HEK293 (cell line): ENCODE results near the gene ATP6V1F.
"Not testable (repeated sequence)": the region's sequence is repeated elsewhere in the genome, so short reads cannot be mapped to it uniquely, and the experiment has no call there.

Experiments used
- CTCF ChIA-PET: fragments of 350-600 bp; formaldehyde crosslinking; extraction: SDS; loops from one replicate; lab custom pipeline; 2021; ENCODE audit warnings: antibody characterized with exemption; lab: Yijun Ruan, JAX
- POLR2A ChIA-PET: fragments of 300-600 bp; formaldehyde crosslinking; extraction: SDS; loops from one replicate; lab custom pipeline; 2020; ENCODE audit warnings: antibody characterized with exemption, inconsistent platforms; lab: Yijun Ruan, JAX
- H3K27ac ChIP-seq: fragments of 200-500 bp; sonication (Bioruptor generic); 2 replicates; pipeline ENCODE4 v1.5.1; 2014; ENCODE audit warnings: low read depth, low read length, control low read depth, inconsistent platforms; ENCODE audit errors: extremely low read depth
- H3K36me3 ChIP-seq, 2 experiments: fragments of 200-500 bp in 1 of 2; sonication (Bioruptor generic) in 1 of 2; 1 replicate in 1 of 2; 2 replicates in 1 of 2; pipeline ENCODE4 v1.5.1; 2014 to 2017; ENCODE audit warnings: inconsistent platforms in 2 of 2, low read length in 2 of 2; ENCODE audit not compliant: control insufficient read depth in 2 of 2, insufficient read depth in 1 of 2
- H3K4me1 ChIP-seq: fragments of 200-500 bp; sonication (Bioruptor generic); 2 replicates; pipeline ENCODE4 v1.5.1; 2014; ENCODE audit warnings: mild to moderate bottlenecking, low read length, inconsistent platforms; ENCODE audit not compliant: control insufficient read depth, insufficient read depth
- H3K4me3 ChIP-seq: 2 replicates; pipeline ENCODE4 v1.5.1; 2011; ENCODE audit warnings: low read depth, mild to moderate bottlenecking, control low read depth, low read length, moderate library complexity
- H3K9me3 ChIP-seq: fragments of 200-500 bp; sonication (Bioruptor generic); 2 replicates; pipeline ENCODE4 v1.5.1; 2014; ENCODE audit warnings: low read depth, low read length, inconsistent platforms; ENCODE audit not compliant: control insufficient read depth, insufficient read depth
- AEBP2 ChIP-seq: fragments of 450-650 bp; formaldehyde crosslinking; IDR thresholded peaks from 2 replicates; pipeline ENCODE4 v1.5.1; 2016; ENCODE audit warnings: missing biosample characterization, missing genetic modification characterization, borderline replicate concordance
- CTCF ChIP-seq: fragments of 450-650 bp; formaldehyde crosslinking; IDR thresholded peaks from 2 replicates; pipeline ENCODE4 v1.5.1; 2016; ENCODE audit warnings: missing biosample characterization, missing genetic modification characterization
- FEZF1 ChIP-seq: fragments of 450-650 bp; formaldehyde crosslinking; IDR thresholded peaks from 2 replicates; pipeline ENCODE4 v1.5.1; 2016; ENCODE audit warnings: missing biosample characterization, missing genetic modification characterization
- GLIS2 ChIP-seq: fragments of 450-650 bp; formaldehyde crosslinking; IDR thresholded peaks from 2 replicates; pipeline ENCODE4 v1.5.1; 2016; ENCODE audit warnings: missing biosample characterization, missing genetic modification characterization
- KLF16 ChIP-seq: fragments of 450-650 bp; formaldehyde crosslinking; IDR thresholded peaks from 2 replicates; pipeline ENCODE4 v1.5.1; 2017; ENCODE audit warnings: missing biosample characterization, missing genetic modification characterization
- KLF9 ChIP-seq: fragments of 450-650 bp; formaldehyde crosslinking; IDR thresholded peaks from 2 replicates; pipeline ENCODE4 v1.5.1; 2016; ENCODE audit warnings: missing biosample characterization, missing genetic modification characterization, low read depth
- SP2 ChIP-seq: fragments of 450-650 bp; formaldehyde crosslinking; IDR thresholded peaks from 2 replicates; pipeline ENCODE4 v1.5.1; 2016; ENCODE audit warnings: missing biosample characterization, missing genetic modification characterization
- ZBTB44 ChIP-seq: fragments of 450-650 bp; IDR thresholded peaks from 2 replicates; pipeline ENCODE4 v1.5.1; 2018; ENCODE audit warnings: missing biosample characterization, mild to moderate bottlenecking, missing genetic modification characterization
- ZBTB49 ChIP-seq: fragments of 450-650 bp; formaldehyde crosslinking; IDR thresholded peaks from 2 replicates; pipeline ENCODE4 v1.5.1; 2016; ENCODE audit warnings: missing biosample characterization, missing genetic modification characterization, low read depth
- ZNF10 ChIP-seq: fragments of 450-650 bp; formaldehyde crosslinking; IDR thresholded peaks from 2 replicates; pipeline ENCODE4 v1.5.1; 2017; ENCODE audit warnings: missing biosample characterization, missing genetic modification characterization
- ZNF133 ChIP-seq: fragments of 450-650 bp; formaldehyde crosslinking; IDR thresholded peaks from 2 replicates; pipeline ENCODE4 v1.5.1; 2016; ENCODE audit warnings: missing biosample characterization, missing genetic modification characterization
- ZNF202 ChIP-seq: fragments of 450-650 bp; formaldehyde crosslinking; IDR thresholded peaks from 2 replicates; pipeline ENCODE4 v1.5.1; 2016; ENCODE audit warnings: missing biosample characterization, missing genetic modification characterization, borderline replicate concordance
- ZNF341 ChIP-seq: fragments of 450-650 bp; formaldehyde crosslinking; IDR thresholded peaks from 2 replicates; pipeline ENCODE4; 2016; ENCODE audit warnings: low read depth, missing biosample characterization, missing genetic modification characterization
- ZNF350 ChIP-seq: fragments of 450-650 bp; formaldehyde crosslinking; IDR thresholded peaks from 2 replicates; pipeline ENCODE4 v1.5.0; 2017; ENCODE audit warnings: missing biosample characterization, mild to moderate bottlenecking, missing genetic modification characterization
- ZNF362 ChIP-seq: fragments of 450-650 bp; formaldehyde crosslinking; IDR thresholded peaks from 2 replicates; pipeline ENCODE4 v1.5.1; 2016; ENCODE audit warnings: missing biosample characterization, missing genetic modification characterization
- ZNF560 ChIP-seq: fragments of 450-650 bp; formaldehyde crosslinking; IDR thresholded peaks from 2 replicates; pipeline ENCODE4 v1.5.1; 2017; ENCODE audit warnings: missing biosample characterization, missing genetic modification characterization, borderline replicate concordance
- ZNF664 ChIP-seq: fragments of 450-650 bp; formaldehyde crosslinking; IDR thresholded peaks from 2 replicates; pipeline ENCODE4 v1.5.1; 2016; ENCODE audit warnings: missing biosample characterization, missing genetic modification characterization
- ZNF747 ChIP-seq: fragments of 450-650 bp; formaldehyde crosslinking; IDR thresholded peaks from 2 replicates; pipeline ENCODE4 v1.5.1; 2016; ENCODE audit warnings: missing biosample characterization, missing genetic modification characterization
- ZSCAN30 ChIP-seq: fragments of 450-650 bp; IDR thresholded peaks from 2 replicates; pipeline ENCODE4 v1.5.1; 2018; ENCODE audit warnings: missing biosample characterization, mild to moderate bottlenecking, missing genetic modification characterization, moderate library complexity

The ATP6V1F gene

GRCh38 chr7:128911423-128912031 is 48.9 kb downstream of the ATP6V1F start (continued):
- TF ChIP-seq ZNF350 (tag by site-specific recombination) (no peak), ZNF664 (tag by site-specific recombination) (no peak), SP2 (tag by site-specific recombination) (peak; percentile 76), ZNF747 (tag by site-specific recombination) (no peak), ZBTB44 (tag by site-specific recombination) (no peak), ZNF202 (tag by site-specific recombination) (no peak), ZNF10 (tag by site-specific recombination) (no peak), FEZF1 (tag by site-specific recombination) (no peak), AEBP2 (tag by site-specific recombination) (no peak), ZNF362 (tag by site-specific recombination) (no peak), ZBTB49 (tag by site-specific recombination) (no peak), KLF16 (no peak), ZNF560 (no peak), ZSCAN30 (tag by site-specific recombination) (no peak), ZNF133 (tag by site-specific recombination) (no peak), KLF9 (tag by site-specific recombination) (no peak), ZNF341 (tag by site-specific recombination) (peak; percentile 83)

GRCh38 chr7:128912281-128912680 is 49.6 kb downstream of the ATP6V1F start:
- H3K4me1 ChIP-seq = no peaks in the 10 kb centered on the region
- POLR2A ChIA-PET = no interaction called here
- no peak overlapping the region for H3K27ac ChIP-seq
- CTCF ChIA-PET = no interaction called here
- no peak overlapping the region for H3K4me3 ChIP-seq
- TF ChIP-seq GLIS2 (tag by site-specific recombination) = 0 out of 2 replicates have a peak, but pooled peaks have one; percentile 11
- no peak for TF ChIP-seq CTCF (tag by site-specific recombination)
- H3K36me3 ChIP-seq = no peaks in the 10 kb centered on the region
- no peaks in the 10 kb centered on the region for H3K9me3 ChIP-seq

GRCh38 chr7:128912709-128913495 is 50.2 kb downstream of the ATP6V1F start:
- H3K4me3 ChIP-seq, H3K36me3 ChIP-seq, H3K9me3 ChIP-seq, H3K27ac ChIP-seq, H3K4me1 ChIP-seq, POLR2A ChIA-PET, CTCF ChIA-PET: not testable (repeated sequence)
